ENCODE data around the gene FHIP2A.
"Not testable (repeated sequence)": the region's sequence is repeated elsewhere in the genome, so short reads cannot be mapped to it uniquely, and the experiment has no call there.

Gene FHIP2A

DNA sequence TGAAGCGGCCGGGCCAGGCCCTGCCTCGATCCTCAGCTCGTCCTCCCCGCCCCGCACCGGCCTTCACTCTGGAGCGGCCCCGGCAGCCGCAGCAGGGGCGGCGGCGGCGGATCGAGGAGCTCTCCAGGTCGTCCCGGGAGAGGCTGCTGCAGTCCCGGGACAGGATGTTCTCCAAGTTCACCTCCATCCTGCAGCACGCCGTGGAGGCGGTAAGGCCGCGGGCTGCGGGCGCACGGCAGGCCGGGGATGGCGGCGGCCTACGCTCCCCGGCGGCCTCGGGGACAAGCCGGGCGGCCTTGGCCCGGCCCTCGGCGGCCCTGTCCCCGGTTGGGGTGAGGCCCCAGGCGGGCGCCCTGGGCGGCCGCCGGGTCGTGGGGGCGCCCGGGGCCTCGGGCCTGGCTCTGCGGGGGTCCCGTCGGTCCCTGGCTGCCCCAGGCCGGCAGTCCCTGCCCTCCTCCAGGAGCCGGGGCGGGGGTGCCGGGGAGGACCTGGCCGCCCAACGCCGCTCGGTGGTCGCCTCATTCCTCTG is 399 bp downstream of the FHIP2A start:
- no peak for DNase-seq

DNA sequence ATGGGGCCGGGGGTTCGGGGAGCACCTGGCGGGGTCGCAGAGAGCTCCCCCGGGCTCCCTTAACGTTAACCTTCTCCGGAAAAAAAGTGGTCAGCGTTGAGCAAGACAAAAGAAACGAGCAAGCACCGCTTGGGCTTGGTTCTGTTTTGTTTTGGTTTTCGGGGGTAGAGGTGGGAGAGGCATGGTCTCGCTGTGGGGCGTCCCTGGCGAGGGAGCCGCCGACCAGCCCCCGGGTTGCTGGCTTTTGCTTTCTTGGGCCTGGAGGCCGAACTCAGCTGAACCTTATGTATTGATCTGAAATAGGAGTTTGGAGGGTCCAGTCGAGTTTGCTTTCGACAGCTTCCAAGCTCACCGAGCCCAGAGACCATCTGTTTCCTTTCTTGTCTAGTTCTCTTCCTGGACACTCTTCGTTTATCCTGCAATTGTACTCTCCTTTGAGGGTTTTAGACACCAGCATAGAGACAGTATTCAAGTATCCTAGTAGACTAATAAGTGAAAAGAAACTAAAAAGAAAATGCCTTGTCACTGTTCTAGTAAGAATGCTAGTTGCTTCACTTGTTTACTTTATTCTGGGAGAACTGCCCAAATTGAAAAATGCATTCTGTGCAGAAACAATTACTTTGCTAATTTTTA is 980 bp downstream of the FHIP2A start:
- DNase-seq, result peak; percentile 34

DNA sequence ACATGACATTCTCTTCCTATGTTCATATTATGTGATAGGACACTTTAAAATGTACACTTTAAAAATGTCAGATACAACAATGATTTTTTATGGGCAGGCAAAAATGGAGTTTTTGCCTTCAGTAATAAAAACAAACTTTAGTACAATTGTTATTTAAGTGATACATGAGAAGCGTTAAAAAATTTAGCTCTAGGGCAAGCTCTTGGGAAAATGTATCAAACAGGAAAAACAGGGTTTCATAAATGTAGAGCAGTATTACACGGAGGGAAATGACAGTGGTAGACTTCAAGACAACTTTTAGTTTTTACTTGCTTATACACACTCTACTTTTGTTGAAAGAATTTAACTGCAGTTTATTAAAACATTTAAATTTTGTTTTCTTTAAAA is 1.5 kb downstream of the FHIP2A start:
- no peak for DNase-seq

DNA sequence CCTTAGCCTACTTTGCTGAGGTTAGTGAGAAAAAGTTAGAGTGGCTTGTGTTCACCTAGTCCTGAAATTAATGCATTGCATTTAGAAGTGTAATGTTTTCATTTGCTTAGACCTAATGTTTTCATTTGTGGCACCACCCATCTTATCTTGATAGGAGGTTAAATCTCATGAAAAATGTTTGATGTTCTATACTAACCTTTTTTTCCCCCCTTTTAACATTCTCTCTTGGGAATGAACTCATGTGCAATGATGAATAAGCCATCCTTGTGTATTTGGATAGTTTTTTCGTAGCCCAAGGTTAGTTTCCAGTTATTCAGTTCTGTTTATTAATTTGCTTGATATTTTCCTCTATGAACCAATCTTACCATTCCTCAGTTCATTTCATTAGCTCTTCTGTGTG is 2.8 kb downstream of the FHIP2A start:
- DNase-seq, result no peak

DNA sequence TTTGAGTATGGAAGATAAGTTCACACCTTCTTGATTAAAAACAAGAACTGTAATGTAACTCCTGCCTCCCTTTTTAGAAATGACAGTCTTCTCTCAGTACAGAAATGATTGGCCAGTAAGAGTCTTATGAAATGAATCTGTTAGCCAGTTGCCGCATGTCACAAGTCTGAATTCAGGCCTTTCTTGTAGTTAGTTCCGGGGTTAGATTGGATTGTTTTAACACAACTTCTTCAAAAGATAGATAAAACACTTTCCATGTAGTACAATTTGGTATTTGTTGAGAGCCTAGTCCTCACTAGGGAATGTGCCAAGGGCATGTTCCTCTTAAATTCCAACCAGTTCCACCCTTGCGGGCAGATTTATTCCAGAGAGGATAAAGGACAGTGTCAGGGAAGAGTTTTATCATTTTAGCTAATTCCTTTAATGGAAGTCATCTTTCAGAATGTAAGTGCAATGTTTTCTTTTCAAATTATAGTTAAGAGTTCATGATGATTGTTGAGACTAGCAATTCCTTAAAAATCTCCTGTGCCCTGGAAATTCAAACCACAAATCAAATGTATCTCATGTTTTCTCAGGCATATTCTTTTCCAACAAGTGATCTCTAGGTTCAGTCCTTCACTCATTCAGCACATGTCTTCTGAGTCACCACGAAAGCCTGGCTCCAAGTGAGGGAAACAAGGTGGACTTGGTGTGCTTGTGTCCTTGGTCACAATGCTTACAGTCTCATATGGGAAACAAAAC is 4.1 kb downstream of the FHIP2A start:
- DNase-seq, result no peak

DNA sequence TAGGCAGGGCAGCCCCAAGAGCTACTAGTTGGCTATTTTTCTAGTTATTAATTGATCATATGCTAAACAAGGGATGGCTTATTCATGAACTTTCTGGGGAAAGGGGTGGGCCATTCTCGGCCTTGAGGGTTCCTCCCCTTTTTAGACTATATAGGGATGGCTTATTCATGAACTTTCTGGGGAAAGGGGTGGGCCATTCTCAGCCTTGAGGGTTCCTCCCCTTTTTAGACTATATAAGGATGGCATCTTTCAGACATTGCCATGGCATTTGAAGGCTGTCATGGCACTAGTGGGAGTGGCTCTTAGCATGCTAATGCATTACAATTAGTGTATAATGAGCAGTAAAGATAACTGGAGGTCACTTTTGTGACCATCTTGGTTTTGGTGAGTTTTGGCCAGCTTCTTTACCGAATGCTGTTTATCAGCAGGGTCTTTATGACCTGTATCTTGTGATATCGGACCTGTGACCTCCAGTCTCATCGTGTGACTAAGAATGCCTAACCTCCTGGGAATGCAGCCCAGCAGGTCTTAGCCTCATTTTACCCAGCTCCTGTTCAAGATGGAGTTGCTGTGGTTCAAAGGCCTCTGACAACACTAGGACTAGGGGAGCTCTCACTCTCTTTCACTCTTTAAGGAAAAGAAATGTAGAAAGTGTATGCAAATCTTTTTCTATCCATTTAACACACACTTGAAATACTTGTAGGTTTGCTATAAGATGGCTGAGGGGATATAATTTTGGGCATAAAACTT is 7.8 kb downstream of the FHIP2A start:
- no peak for DNase-seq

DNA sequence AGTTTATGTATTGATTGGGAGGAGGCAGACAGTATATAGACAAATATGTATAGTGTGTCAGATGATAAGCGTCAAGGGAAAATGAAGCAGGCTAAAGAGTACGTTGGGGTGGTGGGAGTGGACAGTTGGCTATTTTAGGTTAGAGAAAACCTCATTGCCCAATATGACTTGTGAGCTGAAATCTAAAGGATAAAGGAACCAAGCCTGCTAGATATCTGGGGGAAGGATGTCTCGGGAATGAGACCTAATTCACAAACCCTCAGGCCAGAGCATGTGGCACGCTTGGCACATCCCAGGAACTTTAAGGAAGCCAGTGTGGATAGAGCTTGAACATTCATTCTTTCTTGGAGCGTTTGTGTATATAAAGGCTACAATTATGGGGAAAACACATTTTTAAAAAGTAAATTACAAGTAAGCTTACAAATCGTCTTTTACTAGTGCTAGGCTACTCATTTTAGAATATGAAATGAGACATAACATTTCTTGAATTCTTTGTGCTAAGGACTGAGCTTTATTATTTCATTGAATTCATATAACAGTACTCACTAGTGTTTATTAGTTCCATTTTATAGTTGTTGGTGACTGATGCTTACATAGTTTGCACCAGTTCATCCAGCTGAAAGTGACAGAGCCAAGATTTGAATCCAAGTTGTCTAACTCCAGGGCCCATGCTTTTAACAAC is 9.7 kb downstream of the FHIP2A start:
- DNase-seq, result no peak

DNA sequence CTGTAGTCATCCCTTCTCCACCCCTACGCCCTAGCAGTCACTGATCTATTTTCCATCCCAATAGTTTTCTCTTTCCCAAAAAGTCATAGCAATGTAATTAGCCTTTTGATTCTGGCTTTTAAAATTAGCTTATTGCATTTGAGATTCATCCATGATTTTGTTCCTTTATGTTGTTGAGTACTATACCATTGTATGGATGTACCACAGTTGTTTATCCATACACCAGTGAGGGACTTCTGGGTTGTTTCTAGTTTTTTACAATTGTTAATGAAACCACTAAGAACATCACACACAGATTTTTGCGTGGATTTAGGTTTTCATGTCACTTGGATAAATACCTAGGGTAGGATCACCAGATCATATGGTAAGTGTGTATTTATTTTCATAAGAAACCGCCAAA is 16.1 kb downstream of the FHIP2A start:
- DNase-seq, result no peak

DNA sequence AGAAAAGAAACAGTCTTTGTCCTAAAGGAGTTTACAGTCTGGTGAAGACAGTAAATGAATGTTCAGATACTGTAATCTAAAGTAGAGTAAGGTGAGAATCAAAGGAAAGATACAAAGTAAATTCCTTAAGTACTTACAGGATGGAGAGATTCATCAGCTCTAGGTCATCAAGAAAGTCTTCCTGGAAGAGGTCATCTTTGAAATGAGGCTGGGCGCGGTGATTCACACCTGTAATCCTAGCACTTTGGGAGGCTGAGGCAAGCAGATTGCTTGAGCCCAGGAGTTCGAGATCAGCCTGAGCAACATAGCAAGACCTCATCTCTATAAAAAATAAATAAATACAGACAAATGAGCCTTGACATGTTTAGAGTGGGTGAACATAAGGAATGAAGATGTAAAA is 18.3 kb downstream of the FHIP2A start:
- DNase-seq, result no peak

DNA sequence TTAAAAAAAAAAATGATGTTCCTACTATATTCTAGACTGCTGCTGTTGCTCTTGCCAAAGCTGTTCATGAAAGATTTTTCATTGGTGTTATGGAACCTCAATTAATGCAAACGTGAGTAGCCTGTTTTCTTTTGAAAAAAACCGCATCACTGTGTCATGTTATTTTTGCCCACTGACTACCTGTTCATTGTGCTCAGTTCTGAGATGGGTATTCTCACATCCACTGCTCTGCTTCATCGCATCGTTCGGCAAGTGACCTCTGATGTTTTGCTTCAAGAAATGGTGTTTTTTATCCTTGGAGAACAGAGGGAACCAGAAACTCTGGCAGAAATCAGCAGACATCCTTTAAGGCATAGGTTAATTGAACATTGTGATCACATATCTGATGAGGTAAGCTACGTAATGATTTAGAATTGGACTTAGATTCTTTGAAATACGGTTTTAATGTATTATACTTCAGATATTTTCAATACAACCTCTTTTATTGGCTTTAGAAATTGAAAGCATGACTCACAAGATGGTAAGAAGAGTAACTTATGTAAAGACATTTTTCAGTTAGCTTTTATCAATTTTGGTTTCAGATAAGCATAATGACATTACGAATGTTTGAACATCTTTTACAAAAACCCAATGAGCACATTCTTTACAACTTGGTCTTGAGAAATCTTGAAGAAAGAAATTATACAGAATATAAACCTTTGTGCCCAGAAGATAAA is 24.6 kb downstream of the FHIP2A start:
- DNase-seq, result no peak

DNA sequence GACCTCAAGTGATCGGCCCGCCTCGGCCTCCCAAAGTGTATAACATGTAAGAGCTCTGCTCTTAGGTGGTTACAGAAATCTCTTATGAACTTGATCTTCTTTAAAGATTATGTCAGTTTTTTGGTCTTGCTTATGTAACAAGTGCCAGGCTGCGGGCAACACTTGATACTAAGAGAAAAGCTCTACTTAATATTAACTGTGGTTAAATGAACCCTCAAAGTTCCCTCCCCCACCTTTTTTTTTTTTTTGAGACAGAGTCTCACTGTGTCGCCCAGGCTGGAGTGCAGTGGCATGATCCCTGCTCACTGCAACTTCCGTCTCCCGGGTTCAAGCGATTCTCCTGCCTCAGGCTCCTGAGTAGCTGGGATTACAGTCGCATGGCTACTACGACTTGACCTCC is 25.9 kb downstream of the FHIP2A start:
- not testable (repeated sequence) for DNase-seq

DNA sequence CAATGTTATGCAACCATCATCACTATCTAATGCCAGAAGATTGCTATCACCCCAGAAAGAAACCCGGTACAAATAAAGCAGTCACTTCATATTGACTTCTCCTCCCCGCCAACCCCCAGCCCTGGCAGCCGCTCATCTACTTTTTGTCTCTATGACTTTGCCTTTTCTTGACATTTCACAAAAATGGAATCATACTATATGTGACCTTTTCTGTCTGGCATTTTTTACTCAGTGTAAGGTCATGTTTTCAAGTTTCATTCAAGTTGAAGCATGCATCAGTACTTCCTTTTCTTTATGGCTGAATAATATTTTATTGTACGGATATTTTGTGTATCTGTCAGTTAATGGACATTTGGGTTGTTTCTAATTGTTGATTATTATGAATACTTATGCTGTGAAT is 28.1 kb downstream of the FHIP2A start:
- DNase-seq, result no peak

DNA sequence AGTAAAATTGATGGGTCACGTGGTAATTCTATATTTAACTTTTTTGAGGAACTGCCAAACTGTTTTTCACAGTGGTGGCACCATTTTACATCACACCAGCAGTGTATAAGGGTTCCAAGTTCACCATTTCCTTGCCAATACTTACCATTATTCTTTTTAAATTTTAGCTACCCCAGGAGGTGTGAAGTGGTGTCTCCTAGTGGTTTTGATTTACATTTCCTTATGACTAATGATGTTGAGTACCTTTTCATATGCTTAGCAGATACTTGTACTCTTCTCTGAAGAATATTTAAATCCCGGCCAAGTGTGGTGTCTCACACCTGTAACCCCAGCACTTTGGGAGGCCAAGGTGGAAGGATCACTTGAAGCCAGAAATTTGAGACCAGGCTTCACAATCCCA is 28.5 kb downstream of the FHIP2A start:
- no peak for DNase-seq

DNA sequence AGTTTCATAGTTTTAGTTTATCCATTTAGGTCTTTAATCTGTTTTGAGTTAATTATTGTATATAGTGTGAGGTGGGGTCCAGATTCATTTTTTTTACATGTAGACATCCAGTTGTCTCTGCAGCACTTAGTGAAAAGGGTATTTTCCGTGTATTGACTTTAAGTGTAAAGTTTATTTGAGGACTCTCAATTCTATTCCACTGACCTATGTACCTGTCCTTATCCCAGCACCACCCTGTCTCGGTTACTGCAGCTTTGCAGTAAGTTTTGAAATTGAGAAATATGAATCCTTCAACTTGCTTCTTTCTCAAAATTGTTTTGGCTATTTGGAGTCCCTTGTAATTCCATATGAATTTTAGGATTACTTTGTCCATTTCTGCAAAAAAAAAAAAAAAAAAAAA is 29.8 kb downstream of the FHIP2A start:
- DNase-seq, result no peak

DNA sequence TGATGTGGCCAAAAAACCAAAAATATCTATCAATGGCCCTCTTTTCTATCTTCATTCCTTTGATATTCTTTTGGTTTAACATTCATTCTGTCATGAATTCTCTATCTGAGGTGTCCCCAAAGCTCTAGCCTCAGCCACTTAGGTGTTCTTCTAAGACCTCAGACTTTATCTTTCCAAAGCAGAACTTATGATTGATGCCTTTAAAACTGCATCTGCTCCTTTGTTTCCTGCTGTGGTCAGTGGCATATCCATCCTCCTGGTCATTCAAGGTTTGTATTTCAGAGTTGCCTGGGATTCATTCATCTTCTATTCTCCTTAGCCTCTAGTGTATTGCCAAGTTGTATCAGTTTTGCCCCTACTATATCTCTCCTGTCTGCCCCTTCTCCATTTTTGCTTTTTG is 30.6 kb downstream of the FHIP2A start:
- DNase-seq, result no peak

DNA sequence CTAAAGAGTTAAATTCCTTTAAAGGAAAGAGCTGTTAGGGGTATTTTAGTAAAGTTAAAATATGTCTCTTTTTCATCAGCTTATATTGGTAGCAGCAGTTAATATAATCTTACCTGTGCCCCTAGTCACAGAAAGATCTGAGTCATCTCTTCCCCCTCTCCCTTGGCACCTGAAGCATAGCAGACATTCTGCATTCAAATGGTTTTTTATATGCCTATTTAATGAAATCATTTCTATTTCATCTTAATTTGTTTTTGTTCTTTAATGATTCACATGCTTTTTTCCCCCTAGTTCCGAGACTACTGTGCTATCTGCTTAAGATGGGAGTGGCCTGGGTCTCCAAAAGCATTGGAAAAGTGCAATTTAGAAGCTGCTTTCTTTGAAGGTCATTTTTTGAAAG is 33.3 kb downstream of the FHIP2A start:
- DNase-seq, result no peak

DNA sequence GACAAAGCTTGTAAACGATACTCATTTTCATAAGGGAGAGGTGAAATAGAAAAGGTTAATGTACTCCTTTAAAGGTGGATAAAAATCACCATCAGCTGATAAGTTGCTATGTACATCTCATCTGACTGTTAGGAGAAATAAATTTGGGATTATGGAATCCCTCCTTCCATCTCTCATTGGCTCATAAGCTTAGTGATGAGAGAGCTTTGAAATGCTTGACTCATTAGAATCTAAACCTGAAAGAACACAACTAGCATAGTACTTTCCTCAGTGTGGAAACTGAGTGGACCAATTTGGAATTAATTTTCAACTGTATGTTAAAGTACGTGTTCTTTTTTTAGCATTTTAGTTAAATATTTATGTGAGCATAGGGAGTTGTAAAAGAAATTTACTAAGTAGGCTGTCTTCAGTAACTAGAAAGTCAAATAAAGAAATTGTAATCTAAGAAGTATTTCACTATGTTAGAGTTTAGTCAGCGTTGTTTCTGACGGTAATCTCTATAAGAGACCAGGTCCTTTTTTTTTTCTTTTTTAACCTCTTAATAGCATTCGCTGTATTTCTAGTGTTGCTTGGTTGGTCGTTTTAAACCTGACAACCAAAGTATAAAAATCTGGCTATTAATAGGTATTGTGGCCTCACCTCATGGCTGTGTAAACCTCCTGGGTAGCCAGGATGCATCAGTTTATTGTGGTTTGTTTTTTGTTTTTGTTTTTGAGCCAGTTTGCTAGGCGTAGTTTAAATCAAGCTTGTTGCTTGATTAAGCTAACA is 34.4 kb downstream of the FHIP2A start:
- no peak for DNase-seq

DNA sequence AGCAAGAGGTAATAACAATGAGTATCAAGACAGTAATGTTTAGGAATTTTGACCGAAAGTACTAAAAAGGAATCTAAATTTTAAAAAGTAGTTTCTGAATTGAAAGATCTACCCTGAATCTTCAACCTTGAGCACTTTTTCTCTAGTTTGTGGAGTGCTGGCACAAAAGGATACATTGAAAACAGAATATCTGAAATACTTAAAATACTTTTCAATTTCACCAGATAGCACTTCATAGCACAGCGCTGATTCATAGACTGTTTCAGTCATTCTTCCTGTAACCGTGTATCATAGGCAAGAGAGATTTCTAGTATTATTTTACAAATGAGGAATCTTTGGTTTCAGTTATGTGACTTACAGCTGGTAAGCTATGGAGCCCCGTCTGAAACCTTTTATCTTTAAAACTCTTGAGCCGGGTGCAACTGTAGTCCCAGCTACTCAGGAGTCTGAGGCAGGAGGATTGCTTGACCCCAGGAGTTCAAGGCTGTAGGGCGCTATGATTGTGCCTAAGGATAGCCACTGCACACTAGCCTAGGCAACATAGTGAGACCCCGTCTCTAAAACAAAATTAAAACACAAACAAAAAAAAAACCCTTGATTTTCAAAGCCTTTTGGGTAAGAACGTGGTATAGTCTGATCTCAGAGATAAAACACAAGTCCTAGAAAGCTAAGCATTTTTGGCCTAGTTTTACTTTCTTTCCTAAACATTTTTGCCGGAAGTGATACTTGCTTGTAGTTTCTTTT is 35.1 kb downstream of the FHIP2A start:
- DNase-seq, result no peak

DNA sequence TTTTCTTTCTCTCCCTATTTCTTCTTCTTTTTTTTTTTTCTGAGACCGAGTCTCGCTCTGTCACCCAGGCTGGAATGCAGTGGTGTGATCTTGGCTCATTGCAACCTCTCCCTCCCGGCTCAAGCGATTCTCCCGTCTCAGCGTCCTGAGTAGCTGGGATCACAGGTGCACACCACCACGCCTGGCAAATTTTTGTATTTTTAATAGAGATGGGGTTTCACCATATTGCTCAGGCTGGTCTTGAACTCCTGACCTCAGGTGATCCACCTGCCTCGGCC is 35.6 kb downstream of the FHIP2A start:
- not testable (repeated sequence) for DNase-seq

DNA sequence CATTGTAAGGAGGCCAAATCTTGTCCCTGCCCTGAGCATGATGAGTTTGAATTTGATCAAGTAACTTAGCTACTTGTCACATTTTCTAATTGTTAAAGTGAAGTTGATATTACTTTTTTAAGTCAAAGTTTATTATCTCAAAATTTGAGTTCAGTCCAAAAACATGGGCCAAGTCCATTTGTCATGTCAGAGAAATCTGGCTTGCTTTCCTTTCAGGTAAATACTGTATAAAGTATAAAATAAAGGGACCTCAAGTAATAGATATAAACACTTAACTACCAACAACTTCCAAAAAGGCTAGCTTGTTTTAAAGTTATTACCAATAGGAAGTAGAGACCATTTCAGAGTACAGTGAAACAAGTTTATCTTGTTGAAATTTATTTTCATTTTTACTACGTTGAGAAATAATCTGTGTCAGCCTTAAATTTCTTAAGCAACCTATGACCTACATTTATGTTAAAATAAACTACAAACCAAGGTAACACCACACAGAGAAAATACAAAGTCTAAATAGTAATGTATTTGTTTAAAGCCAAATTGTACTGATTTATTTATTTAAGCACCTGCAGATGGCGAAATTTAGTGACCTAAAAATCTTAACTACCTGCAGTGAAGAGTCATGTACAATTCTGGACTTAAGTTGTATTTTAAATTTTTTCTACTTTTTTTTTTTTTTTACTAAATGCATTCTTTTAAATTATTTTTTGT is 36.5 kb downstream of the FHIP2A start:
- DNase-seq, result no peak

DNA sequence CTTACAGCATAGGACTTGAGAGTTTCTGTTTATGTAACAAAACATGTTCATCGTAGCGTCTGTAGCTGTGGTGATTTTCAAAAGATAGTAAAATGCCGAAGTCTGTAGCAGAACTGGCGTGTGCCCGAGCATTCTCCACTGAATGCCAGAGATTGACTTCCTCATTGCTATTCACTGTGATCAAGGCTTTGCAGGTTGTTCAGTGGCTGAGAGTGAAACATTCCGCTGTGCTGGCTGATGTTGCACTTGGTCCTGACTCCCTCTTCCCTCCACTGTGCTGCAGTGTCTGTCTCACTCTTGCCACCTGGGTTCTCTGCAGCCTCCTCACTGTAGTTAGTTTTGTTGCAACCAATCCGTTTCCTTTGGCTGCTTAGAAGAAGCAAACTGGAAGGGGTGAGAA is 37.6 kb downstream of the FHIP2A start:
- no peak for DNase-seq

All from RPMI8226 (cell line).